GM18868 (cell line): ENCODE data around the gene GRAMD1A.
"Not testable (repeated sequence)": the region's sequence is repeated elsewhere in the genome, so short reads cannot be mapped to it uniquely, and the experiment has no call there.

ENCODE experiments used
- ATAC-seq: cut with Tn5 transposase; IDR thresholded peaks from one replicate; pipeline ENCODE4 v1.9.1; 2021; ENCODE audit warnings: mild to moderate bottlenecking, moderate library complexity; ENCODE audit not compliant: unreplicated experiment

The GRAMD1A gene

GRCh38 chr19:34999498-35000337 lies at the start of gene GRAMD1A:
GRAMD1A (plus strand) TSS chr19:35000323; CDS start chr19:35000479, 156 bp downstream.
- peak; percentile 53 for ATAC-seq

DNA sequence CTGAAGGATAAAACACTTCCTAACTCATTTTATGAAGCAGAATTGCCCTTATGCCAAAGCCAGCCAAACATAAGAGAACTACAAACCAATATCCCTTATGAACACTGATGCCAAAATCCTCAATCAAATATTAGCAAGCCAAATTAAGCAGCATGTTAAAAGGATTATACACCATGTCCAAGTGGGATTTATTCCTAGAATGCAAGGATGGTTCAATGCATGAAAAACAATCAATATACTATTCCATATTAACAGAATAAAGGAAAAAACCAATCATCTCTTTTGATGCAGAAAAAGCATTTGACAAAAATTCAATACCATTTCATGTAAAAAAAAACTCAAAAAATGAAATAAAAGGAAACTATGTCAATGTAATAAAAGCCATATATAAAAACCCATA lies 47.0 kb upstream of the GRAMD1A start:
- ATAC-seq, result no peak

GRCh38 chr19:34957830-34958751 lies 42.0 kb upstream of the GRAMD1A start:
- ATAC-seq, result no peak

GRCh38 chr19:34959021-34959420 lies 41.1 kb upstream of the GRAMD1A start:
- no peak for ATAC-seq

DNA sequence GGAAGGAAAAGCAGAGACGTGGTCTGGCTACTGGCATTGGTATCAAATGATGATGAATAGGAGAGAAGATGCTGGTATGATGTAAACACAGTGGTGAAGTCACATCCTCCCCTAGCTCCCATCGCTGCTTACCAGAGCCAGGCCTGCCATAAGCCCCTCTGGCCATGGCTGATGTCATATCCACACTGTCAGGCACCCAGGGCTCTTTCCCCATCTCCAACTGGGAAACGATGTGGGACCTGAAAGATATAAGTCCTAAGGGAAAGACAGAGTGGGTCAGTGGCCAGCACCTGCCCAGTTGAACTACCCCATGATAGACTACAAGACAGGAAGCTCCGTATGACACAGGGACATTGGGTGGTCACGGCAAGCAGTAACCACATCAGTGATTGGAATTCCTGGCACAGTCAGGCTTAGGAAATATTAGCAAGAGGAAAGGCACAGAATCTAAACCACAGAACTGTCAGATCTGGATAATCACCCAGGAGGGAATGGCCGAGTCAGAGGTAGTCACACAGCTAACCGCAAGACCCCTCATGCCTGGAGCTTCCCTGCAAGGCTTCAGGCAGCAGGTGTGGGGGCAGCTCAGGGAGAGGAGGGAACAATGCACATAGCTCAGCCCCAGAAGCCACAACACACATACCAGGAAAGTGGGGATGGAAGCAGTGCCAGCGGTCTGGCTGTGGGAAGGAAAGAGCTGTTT lies 39.9 kb upstream of the GRAMD1A start:
- no peak for ATAC-seq

GRCh38 chr19:34960940-34961679 lies 39.0 kb upstream of the GRAMD1A start:
- ATAC-seq, result no peak

- no peak for ATAC-seq
Measured at GRCh38 chr19:34961775-34962686, 38.1 kb upstream of the GRAMD1A start.

- ATAC-seq, result no peak
Measured at GRCh38 chr19:34962687-34963572, 37.2 kb upstream of the GRAMD1A start.

- ATAC-seq, result peak; percentile 60
Measured at GRCh38 chr19:34963573-34964406, 36.3 kb upstream of the GRAMD1A start, which contains the start of gene ZNF792. ZNF792 (minus strand) TSS chr19:34964229; CDS start chr19:34963662, 567 bp downstream.

DNA sequence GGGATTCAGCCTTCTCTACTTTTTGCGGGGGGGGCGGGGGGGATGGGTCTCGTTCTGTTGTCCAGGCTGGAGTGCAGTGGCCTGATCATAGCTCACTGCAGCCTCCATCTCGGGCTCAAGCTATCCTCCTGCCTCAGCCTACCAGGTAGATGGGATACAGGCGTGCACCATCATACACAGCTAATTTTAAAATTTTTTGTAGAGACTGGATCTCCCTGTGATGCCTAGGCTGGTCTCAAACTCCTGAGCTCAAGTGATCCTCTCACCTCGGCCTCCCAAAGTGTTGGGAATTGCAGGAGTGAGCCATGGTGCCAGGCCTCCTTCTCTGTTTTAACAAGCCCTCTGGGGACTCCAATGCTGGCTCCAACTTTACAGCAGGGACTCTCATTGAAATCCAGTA lies 35.5 kb upstream of the GRAMD1A start:
- no peak for ATAC-seq

DNA sequence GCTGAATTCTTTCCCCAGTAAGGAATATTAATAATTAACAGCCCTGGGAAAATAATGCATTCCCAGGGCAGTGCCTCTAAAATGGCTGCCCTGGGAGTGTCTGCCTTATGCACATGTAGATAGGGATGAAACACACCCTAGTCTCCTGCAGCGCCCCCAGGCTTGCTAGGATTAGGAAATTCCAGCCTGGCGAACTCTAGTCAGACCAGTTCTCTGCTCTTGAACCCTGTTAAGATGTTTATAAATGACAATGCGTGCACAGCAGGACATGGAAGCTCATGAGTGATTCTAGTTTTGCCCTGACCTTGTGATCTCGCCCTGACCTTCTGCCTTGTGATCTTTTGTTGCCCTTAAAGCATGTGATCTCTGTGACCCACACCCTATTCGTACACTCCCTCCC lies 34.6 kb upstream of the GRAMD1A start:
- not testable (repeated sequence) for ATAC-seq

DNA sequence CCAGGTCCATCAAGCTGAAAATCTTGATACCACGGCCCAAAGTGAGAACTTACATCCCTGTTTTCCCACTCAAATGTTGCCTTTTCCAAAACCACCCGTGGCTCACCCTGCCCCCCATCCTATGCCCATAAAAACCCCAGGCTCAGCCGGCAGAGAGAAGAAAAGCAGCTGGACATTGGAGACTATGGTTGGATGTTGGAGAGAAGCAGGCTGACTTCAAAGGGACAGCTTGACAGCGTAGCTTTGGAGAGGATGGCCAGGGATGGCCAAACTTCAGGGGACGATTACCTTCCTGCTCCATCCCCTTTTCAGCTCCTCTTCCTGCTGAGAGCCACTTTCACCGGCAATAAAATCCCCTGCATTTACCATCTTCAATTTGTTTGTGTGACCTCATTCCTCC lies 32.6 kb upstream of the GRAMD1A start:
- no peak for ATAC-seq

- ATAC-seq, result no peak
Measured at GRCh38 chr19:34969721-34970120, 30.4 kb upstream of the GRAMD1A start.

GRCh38 chr19:34970185-34970780 lies 29.8 kb upstream of the GRAMD1A start:
- ATAC-seq, result not testable (repeated sequence)

DNA sequence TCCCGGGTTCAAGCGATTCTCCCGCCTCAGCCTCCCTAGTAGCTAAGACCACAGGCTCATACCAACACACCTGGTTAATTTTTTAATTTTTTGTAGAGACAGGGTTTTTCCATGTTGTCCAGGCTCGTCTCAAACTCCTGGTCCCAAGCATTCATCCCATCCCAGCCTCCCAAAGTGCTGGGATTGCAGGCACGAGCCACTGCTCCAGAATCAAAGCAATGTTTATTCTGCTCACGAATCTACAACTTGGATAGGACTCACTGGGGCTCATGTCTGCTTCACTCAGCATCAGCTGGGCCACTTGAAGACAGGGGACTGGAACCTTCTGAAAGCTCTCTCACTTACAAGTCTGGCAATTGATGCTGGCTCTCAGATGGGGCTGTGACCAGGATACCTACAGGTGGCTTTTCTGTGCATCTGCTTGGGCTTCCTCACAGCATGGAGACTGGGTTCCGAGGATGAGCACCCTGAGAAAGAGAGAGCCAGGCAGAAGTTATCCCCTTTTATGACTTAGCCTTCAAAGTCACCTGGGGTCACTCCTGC lies 27.9 kb upstream of the GRAMD1A start:
- no peak for ATAC-seq

- no peak for ATAC-seq
Measured at GRCh38 chr19:34974646-34975045, 25.5 kb upstream of the GRAMD1A start.

- ATAC-seq, result no peak
Measured at GRCh38 chr19:34975056-34975455, 25.1 kb upstream of the GRAMD1A start.
